ENCODE measurements around the gene NDUFA8. TPM values are rescaled to one million over a fixed set of nuclear protein-coding genes. Genes with fewer than 3 reads are reported as not detected.

The NDUFA8 gene
- polyA plus RNA-seq, 4 donors: 45.5 to 76.0 (median 75.5) TPM

GRCh38 chr9:122186777-122187470, 27.3 kb upstream of the NDUFA8 start:
- DNase-seq (ENCODE audit: low read depth in 4 of 4, low spot score in 3 of 4): no peak

DNA sequence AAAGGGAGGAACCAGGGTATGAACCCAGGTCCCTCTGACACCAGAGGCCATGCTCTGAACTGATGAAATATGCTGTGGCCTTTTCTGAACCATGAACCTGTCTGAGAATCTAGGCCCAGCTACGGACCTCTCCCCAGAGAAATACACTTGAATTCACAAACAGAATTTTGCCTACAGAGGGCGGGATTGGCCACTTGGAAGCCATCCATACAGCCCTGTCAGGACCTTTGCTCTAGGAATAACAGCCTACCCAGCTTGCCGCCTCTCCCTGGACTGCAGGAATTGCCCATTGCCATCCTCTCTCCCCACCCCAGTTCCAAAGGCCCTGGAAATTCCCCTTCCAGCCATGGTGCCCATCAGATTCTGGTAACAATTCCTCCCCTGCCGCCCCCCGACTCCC, 26.7 kb upstream of the NDUFA8 start:
- DNase-seq (ENCODE audit: low read depth in 4 of 4, low spot score in 3 of 4): no peak

DNA sequence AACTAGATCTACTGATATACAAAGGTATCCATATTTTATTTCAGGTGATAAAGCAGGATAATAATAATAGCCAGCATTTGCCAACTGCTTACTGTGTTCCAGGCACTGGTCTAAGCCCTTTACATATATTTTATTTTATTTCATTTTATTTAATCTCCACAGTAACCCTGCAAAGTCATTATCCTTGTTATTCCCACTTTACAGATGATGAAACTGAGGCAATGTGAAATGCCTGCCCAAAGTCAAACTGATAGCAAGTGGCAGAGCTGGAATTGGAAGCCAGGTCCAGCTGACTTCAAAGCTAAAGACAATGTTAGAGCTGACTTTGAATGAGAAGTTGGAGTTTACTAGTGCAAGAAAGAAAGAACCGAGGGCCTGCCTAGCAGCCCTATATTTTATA, 25.0 kb upstream of the NDUFA8 start:
- no peak for DNase-seq (ENCODE audit: low read depth in 4 of 4, low spot score in 3 of 4)

- no peak for DNase-seq (ENCODE audit: low read depth in 4 of 4, low spot score in 3 of 4)
Observed at GRCh38 chr9:122183501-122183900, 23.9 kb upstream of the NDUFA8 start.

- DNase-seq (ENCODE audit: low read depth in 4 of 4, low spot score in 3 of 4): no peak
Observed at GRCh38 chr9:122180633-122181032, 21.1 kb upstream of the NDUFA8 start.

GRCh38 chr9:122179690-122180074, 20.1 kb upstream of the NDUFA8 start:
- DNase-seq (ENCODE audit: low read depth in 4 of 4, low spot score in 3 of 4): no peak

DNA sequence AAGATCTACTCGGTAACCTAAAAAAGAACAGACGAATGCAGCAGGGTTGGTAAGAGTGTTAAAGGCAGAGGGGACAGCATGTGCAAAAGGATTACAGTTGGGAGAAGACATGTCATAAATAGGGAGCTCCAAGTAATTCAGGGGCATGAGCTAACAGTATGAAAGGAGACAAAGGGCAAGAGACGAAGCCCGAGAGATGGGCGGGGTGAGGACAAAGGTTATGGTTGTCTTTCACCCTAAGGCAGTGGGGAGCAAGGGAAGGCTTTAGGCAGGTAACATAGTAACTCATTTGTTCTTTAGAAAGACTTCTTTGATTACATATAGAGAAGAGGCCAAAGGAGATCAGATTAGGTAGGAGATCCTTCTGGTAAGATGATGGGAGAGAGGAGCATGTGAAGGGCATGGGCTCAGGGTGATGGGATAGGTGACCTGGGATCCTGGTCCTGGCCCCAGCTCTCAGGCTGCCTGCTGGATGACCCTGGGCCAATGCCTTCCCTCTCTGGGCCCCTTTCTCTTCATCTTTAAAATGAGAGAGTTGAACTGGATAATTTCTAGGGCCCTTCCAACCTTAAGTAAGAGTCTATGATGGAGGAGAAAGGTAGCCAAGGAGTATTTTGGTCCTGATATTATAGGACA, 19.6 kb upstream of the NDUFA8 start:
- no peak for DNase-seq (ENCODE audit: low read depth in 4 of 4, low spot score in 3 of 4)

- no peak for DNase-seq (ENCODE audit: low read depth in 4 of 4, low spot score in 3 of 4)
Observed at GRCh38 chr9:122176916-122177315, 17.3 kb upstream of the NDUFA8 start.

GRCh38 chr9:122173670-122174069, 14.1 kb upstream of the NDUFA8 start:
- DNase-seq (ENCODE audit: low read depth in 4 of 4, low spot score in 3 of 4): no peak

DNA sequence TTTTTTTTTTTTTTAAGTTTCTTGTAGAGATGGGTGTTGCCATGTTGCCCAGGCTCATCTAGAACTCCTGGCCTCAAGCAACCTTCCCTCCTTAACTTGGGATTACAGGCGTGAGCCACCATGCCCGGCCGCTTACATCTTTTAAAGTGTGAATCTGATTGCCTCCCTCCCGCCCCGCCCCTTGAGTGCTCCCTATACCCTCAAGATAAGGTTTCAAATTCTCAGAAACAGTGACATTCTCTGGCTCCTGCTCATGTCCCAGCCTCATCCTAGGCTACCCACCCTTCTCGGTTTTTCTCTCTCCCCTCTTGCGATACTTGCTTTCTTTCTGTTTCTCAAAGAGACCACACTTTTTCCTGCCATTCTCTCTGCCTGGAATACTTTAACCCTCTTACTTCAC, 12.6 kb upstream of the NDUFA8 start:
- no peak for DNase-seq (ENCODE audit: low read depth in 4 of 4, low spot score in 3 of 4)

GRCh38 chr9:122168356-122168755, 8.8 kb upstream of the NDUFA8 start:
- DNase-seq (ENCODE audit: low read depth in 4 of 4, low spot score in 3 of 4): no peak

- DNase-seq (ENCODE audit: low read depth in 4 of 4, low spot score in 3 of 4): no peak
Observed at GRCh38 chr9:122164286-122164685, 4.7 kb upstream of the NDUFA8 start.

GRCh38 chr9:122162415-122162814, 2.8 kb upstream of the NDUFA8 start:
- DNase-seq (ENCODE audit: low read depth in 4 of 4, low spot score in 3 of 4): no peak

- DNase-seq (ENCODE audit: low read depth in 4 of 4, low spot score in 3 of 4): no peak
Observed at GRCh38 chr9:122159925-122160246, 307 bp upstream of the NDUFA8 start.

DNA sequence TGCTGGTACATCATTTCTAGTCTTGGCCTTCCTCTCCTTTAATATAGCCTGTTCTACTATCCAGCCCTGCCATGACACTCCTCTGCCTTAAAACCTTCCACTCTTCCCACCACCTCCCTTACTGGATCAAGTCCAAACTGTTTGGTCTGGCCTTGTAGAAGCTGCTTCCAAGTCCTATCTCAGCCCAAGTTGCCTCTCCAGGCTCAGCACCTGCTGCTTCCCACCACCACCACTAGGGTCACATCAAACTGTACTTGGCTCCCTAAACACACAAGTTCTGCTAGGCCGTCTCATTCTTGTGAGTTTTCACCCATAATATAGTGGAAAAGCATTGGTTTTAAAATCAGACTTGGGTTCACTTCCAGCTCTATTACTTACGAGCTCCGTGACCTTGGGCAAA, 1.4 kb downstream of the NDUFA8 start:
- no peak for DNase-seq (ENCODE audit: low read depth in 4 of 4, low spot score in 3 of 4)

DNA sequence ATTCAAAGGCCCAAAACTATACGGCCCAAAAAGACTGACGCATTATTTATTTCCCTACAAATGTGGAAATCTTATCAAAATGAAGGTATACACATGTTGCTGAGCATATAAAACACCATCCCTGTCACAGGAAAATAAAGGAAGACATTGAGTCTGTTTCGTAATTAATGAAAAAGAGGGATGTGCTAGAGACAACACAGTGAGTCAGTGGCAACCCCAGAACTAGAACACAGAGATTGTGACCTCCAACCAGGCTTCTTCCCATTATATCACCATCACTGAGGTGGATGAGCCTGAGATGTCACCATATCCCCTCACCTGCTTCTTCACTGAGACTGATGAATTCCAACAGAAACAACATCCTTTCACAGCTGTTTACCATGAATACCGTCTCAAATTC, 3.8 kb downstream of the NDUFA8 start:
- no peak for DNase-seq (ENCODE audit: low read depth in 4 of 4, low spot score in 3 of 4)

DNA sequence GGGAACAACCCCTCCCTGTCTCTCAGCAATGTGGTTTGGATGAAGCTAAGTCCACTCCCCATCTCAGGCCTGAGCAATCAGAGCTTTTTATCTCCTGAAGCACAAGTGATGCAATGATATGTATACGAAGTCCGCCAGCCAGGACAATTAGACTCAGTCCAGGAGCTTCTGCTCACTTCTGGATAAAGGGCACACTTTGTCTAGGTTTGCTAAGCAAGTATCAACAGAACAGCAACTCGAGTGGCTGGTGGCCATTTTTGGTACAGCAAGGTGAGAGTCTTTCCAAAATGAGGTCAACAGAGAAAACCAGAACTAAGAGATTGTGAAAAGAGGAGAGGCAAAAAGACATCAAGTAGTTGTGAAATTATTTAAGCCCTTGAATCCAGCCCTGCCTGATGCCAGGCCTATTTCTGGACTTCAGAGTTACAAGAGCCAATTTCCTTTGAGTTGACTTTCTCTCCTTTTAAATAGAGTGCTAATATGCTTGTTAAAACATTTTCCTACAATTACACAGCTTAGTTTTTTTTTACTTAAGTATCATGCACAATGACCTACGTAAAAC, 8.2 kb downstream of the NDUFA8 start:
- no peak for DNase-seq (ENCODE audit: low read depth in 4 of 4, low spot score in 3 of 4)

GRCh38 chr9:122145592-122145863, 14.1 kb downstream of the NDUFA8 start:
- no peak for DNase-seq (ENCODE audit: low read depth in 4 of 4, low spot score in 3 of 4)

DNA sequence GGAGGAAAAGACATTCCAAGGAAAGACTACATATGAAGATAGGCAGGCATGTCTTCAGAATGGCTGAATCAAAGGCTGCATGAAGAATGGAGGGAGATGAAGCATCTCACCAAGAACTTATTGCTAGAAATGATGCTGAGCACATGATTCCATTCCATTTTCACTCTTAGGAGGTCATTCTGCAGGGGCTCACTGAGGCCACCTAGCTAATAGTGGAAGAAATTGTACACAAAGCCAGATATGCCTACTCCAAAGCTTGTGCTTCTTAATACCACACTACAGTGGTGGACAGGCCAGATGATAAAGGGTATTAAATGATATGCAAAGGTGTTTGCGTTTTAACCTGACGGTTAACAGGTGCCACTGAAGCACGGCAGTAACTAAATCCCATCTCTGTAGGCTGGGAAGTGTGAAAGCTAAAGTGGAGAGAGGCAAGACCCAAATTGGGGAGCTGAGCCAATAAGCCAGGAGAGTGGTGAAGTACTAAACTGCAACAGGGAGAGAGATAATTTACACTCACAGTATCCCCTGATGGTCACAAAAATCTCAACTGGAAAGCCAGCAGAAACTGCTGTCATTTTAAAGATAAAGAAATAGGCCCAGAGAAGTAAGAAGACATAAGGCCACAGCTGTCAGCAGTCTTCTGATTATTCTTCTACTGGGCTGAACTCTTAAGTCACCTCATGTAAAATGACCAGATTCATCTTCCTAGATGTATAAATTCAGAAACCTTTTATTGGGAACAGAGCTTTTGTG, 14.6 kb downstream of the NDUFA8 start:
- no peak for DNase-seq (ENCODE audit: low read depth in 4 of 4, low spot score in 3 of 4)

DNA sequence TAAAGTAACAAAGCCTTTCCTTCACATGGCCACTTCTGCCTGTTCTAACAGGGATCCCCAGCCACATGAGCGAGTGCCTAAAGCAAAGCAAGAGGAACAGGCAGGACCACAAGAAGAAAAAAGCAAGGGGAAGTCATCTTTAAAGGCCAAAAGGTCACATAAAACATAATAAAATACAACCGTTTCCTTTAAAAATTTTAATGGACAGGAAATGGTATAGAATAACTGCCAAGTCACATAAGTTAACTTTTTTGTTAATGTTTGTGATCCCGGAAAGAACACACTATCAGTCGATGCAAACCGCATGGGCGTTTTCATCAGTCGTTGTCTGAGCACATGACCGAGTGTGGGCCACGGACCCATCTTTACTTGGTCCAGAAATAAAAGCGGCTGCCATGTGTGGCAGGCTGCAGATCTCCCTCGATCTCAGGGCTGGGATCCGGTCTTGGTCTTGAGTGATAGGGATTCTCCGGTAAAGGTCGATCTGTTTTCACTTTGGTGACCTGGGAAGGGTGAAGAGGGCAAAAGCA, 15.6 kb downstream of the NDUFA8 start:
- no peak for DNase-seq (ENCODE audit: low read depth in 4 of 4, low spot score in 3 of 4)

- no peak for DNase-seq (ENCODE audit: low read depth in 4 of 4, low spot score in 3 of 4)
Observed at GRCh38 chr9:122143296-122143695, 16.3 kb downstream of the NDUFA8 start.

- DNase-seq (ENCODE audit: low read depth in 4 of 4, low spot score in 3 of 4): no peak
Observed at GRCh38 chr9:122141671-122142070, 17.9 kb downstream of the NDUFA8 start.
